ENCODE results near the gene ZFYVE27.
A peak's percentile ranks its signal among the peaks of the same experiment; 100 is the strongest.

The ZFYVE27 gene

GRCh38 chr10:97789770-97790397, 53.0 kb downstream of the ZFYVE27 start:
- DNase-seq (ENCODE audit: low read depth in 2 of 2) = no peak

GRCh38 chr10:97791824-97792721, 55.1 kb downstream of the ZFYVE27 start:
- peak; percentile 45 to 46 for DNase-seq (ENCODE audit: low read depth in 2 of 2)

GRCh38 chr10:97795886-97796285, 59.0 kb downstream of the ZFYVE27 start:
- no peak for DNase-seq (ENCODE audit: low read depth in 2 of 2)

- no peak for DNase-seq (ENCODE audit: low read depth in 2 of 2)
Measured at GRCh38 chr10:97796651-97797050, 59.7 kb downstream of the ZFYVE27 start.

GRCh38 chr10:97798958-97799610, 62.2 kb downstream of the ZFYVE27 start:
- no peak for DNase-seq (ENCODE audit: low read depth in 2 of 2)

GRCh38 chr10:97800474-97800873, 63.5 kb downstream of the ZFYVE27 start:
- DNase-seq (ENCODE audit: low read depth in 2 of 2) = no peak

- DNase-seq (ENCODE audit: low read depth in 2 of 2) = no peak
Measured at GRCh38 chr10:97801422-97801821, 64.5 kb downstream of the ZFYVE27 start.

- no peak for DNase-seq (ENCODE audit: low read depth in 2 of 2)
Measured at GRCh38 chr10:97805096-97805884, 68.4 kb downstream of the ZFYVE27 start.

- DNase-seq (ENCODE audit: low read depth in 2 of 2) = no peak
Measured at GRCh38 chr10:97805949-97806348, 69.0 kb downstream of the ZFYVE27 start.

- no peak for DNase-seq (ENCODE audit: low read depth in 2 of 2)
Measured at GRCh38 chr10:97810446-97810845, 73.5 kb downstream of the ZFYVE27 start.
